SJCRH30 (cell line): Measurements from ENCODE around the gene ARHGAP33. TPM values are rescaled to one million over a fixed set of nuclear protein-coding genes. Genes with fewer than 3 reads are reported as not detected.

ENCODE experiments used
- DNase-seq, 2 experiments: peaks; one replicate each; pipeline ENCODE4 v3.0.0-alpha.2; 2015 to 2020
- H3K27ac ChIP-seq: fragments of 250-450 bp; sonication (Bioruptor Pico); 2 replicates; pipeline ENCODE4 v1.5.1; 2020; ENCODE audit warnings: mild to moderate bottlenecking, moderate library complexity
- H3K27me3 ChIP-seq: fragments of 250-450 bp; sonication (Bioruptor Pico); 2 replicates; pipeline ENCODE4 v1.5.1; 2020; ENCODE audit warnings: mild to moderate bottlenecking, moderate library complexity
- H3K36me3 ChIP-seq: fragments of 250-450 bp; sonication (Bioruptor Pico); 2 replicates; pipeline ENCODE4 v1.5.1; 2020; ENCODE audit warnings: mild to moderate bottlenecking, moderate library complexity
- H3K4me1 ChIP-seq: fragments of 250-450 bp; sonication (Bioruptor Pico); 2 replicates; pipeline ENCODE4 v1.5.1; 2020; ENCODE audit warnings: mild to moderate bottlenecking, moderate library complexity
- H3K4me3 ChIP-seq: fragments of 250-450 bp; sonication (Bioruptor Pico); 2 replicates; pipeline ENCODE4 v1.5.1; 2020; ENCODE audit warnings: mild to moderate bottlenecking, moderate library complexity
- H3K9me3 ChIP-seq: fragments of 250-450 bp; sonication (Bioruptor Pico); replicated peaks from 2 replicates; pipeline ENCODE4 v1.5.1; 2020; ENCODE audit warnings: mild to moderate bottlenecking, moderate library complexity
- total RNA-seq: library from RNA; depleted of rRNA; stranded (reverse); fragments of >200 nt; shearing (Covaris generic); gene quantifications from 2 replicates; pipeline ENCODE4 v1.2.3, GENCODE V29; 2014

The ARHGAP33 gene
- total RNA-seq, 1 experiment from 2014 or later, result 8.9 TPM

GRCh38 chr19:35734889-35735288 is 40.5 kb upstream of the ARHGAP33 start:
- Histone ChIP-seq H3K27me3 (no peaks in the 10 kb centered on the region), H3K4me1 (no peaks in the 10 kb centered on the region), H3K27ac (no peak overlapping the region), H3K9me3 (no peaks in the 10 kb centered on the region), H3K36me3 (peaks cover 64% of the 10 kb centered on the region), H3K4me3 (no peak overlapping the region)
- no peak for DNase-seq

GRCh38 chr19:35736913-35737886 is 38.2 kb upstream of the ARHGAP33 start:
- Histone ChIP-seq H3K27me3 (no peaks in the 10 kb centered on the region), H3K9me3 (no peaks in the 10 kb centered on the region), H3K36me3 (peaks cover 41% of the 10 kb centered on the region)

GRCh38 chr19:35738021-35738886 is 37.1 kb upstream of the ARHGAP33 start:
- H3K36me3 ChIP-seq, result peaks cover 36% of the 10 kb centered on the region
- H3K4me1 ChIP-seq, result no peaks in the 10 kb centered on the region
- H3K4me3 ChIP-seq, result no peak overlapping the region
- no peaks in the 10 kb centered on the region for H3K27me3 ChIP-seq
- no peaks in the 10 kb centered on the region for H3K9me3 ChIP-seq
- DNase-seq, result no peak
- H3K27ac ChIP-seq, result no peak overlapping the region

More at GRCh38 chr19:35736913-35737886, 38.2 kb upstream of the ARHGAP33 start:
- H3K4me3 ChIP-seq, result no peak overlapping the region
- no peak overlapping the region for H3K27ac ChIP-seq
- no peak for DNase-seq
- no peaks in the 10 kb centered on the region for H3K4me1 ChIP-seq

- H3K9me3 ChIP-seq, result no peaks in the 10 kb centered on the region
- no peak for DNase-seq
- peaks cover 31% of the 10 kb centered on the region for H3K36me3 ChIP-seq
- no peak overlapping the region for H3K27ac ChIP-seq
- no peak overlapping the region for H3K4me3 ChIP-seq
- H3K4me1 ChIP-seq, result no peaks in the 10 kb centered on the region
- no peaks in the 10 kb centered on the region for H3K27me3 ChIP-seq
Measured at GRCh38 chr19:35738887-35739229, 36.5 kb upstream of the ARHGAP33 start.

- DNase-seq, result peak in 1 of 2 experiments; percentile 28
- Histone ChIP-seq H3K4me1 (no peaks in the 10 kb centered on the region), H3K4me3 (peak overlapping the region; percentile 63), H3K27ac (no peak overlapping the region), H3K36me3 (peaks cover 25% of the 10 kb centered on the region), H3K27me3 (no peaks in the 10 kb centered on the region), H3K9me3 (no peaks in the 10 kb centered on the region)
Measured at GRCh38 chr19:35739275-35740107, 35.9 kb upstream of the ARHGAP33 start.

- Histone ChIP-seq H3K27ac (no peak overlapping the region; the same call in 1 of the 2 replicates), H3K4me3 (peak overlapping the region; percentile 63)
Measured at GRCh38 chr19:35740108-35740422, 35.3 kb upstream of the ARHGAP33 start.

GRCh38 chr19:35740423-35741202 is 34.8 kb upstream of the ARHGAP33 start:
- Histone ChIP-seq H3K9me3 (no peaks in the 10 kb centered on the region), H3K4me1 (no peaks in the 10 kb centered on the region), H3K36me3 (peaks cover 16% of the 10 kb centered on the region), H3K27ac (peak overlapping the region; percentile 63), H3K4me3 (peak overlapping the region; percentile 63), H3K27me3 (no peaks in the 10 kb centered on the region)
- DNase-seq, result peak; percentile 99

More at GRCh38 chr19:35740108-35740422, 35.3 kb upstream of the ARHGAP33 start:
- peaks cover 20% of the 10 kb centered on the region for H3K36me3 ChIP-seq
- no peak for DNase-seq
- no peaks in the 10 kb centered on the region for H3K4me1 ChIP-seq
- H3K9me3 ChIP-seq, result no peaks in the 10 kb centered on the region
- H3K27me3 ChIP-seq, result no peaks in the 10 kb centered on the region

- Histone ChIP-seq H3K4me1 (0 out of 2 replicates have a peak, but pooled peaks cover under 1% of the 10 kb centered on the region), H3K9me3 (no peaks in the 10 kb centered on the region), H3K27ac (peak overlapping the region; percentile 63), H3K27me3 (no peaks in the 10 kb centered on the region), H3K36me3 (peaks cover 13% of the 10 kb centered on the region; the same call in 1 of the 2 replicates), H3K4me3 (peak overlapping the region; percentile 63)
- no peak for DNase-seq
Measured at GRCh38 chr19:35741203-35741515, 34.2 kb upstream of the ARHGAP33 start.

- Histone ChIP-seq H3K27ac (peak within 1 kb of the TSS; percentile 63; the same call in 1 of the 2 replicates), H3K4me3 (peak within 1 kb of the TSS; percentile 63)
Measured at GRCh38 chr19:35742121-35742724, 33.1 kb upstream of the ARHGAP33 start, which contains the start of gene IGFLR1. Gene IGFLR1 (minus strand): TSS chr19:35742452. CDS start chr19:35741180, 1,272 bp downstream.

GRCh38 chr19:35743640-35744429 is 31.5 kb upstream of the ARHGAP33 start:
- Histone ChIP-seq H3K4me1 (0 out of 2 replicates have a peak, but pooled peaks cover 2% of the 10 kb centered on the region), H3K36me3 (peaks cover under 1% of the 10 kb centered on the region; the same call in 1 of the 2 replicates), H3K4me3 (no peak overlapping the region), H3K9me3 (no peaks in the 10 kb centered on the region), H3K27me3 (no peaks in the 10 kb centered on the region), H3K27ac (no peak overlapping the region)
- DNase-seq, result no peak

More at GRCh38 chr19:35742121-35742724, 33.1 kb upstream of the ARHGAP33 start, which contains the start of gene IGFLR1:
- no peak for DNase-seq
- H3K9me3 ChIP-seq, result no peaks in the 10 kb centered on the region
- H3K4me1 ChIP-seq, result 0 out of 2 replicates have a peak, but pooled peaks cover 2% of the 10 kb centered on the region
- no peaks in the 10 kb centered on the region for H3K27me3 ChIP-seq
- peaks cover 6% of the 10 kb centered on the region; the same call in 1 of the 2 replicates for H3K36me3 ChIP-seq

GRCh38 chr19:35744430-35745327 is 30.7 kb upstream of the ARHGAP33 start:
- H3K36me3 ChIP-seq, result no peaks in the 10 kb centered on the region
- H3K27me3 ChIP-seq, result no peaks in the 10 kb centered on the region
- peak overlapping the region; percentile 87 for H3K27ac ChIP-seq
- H3K4me3 ChIP-seq, result peak overlapping the region; percentile 74
- no peaks in the 10 kb centered on the region for H3K9me3 ChIP-seq
- peak; percentile 98 to 99 for DNase-seq
- 0 out of 2 replicates have a peak, but pooled peaks cover 5% of the 10 kb centered on the region for H3K4me1 ChIP-seq
